ENCODE data around the gene KDSR.
"Not testable (repeated sequence)": the region's sequence is repeated elsewhere in the genome, so short reads cannot be mapped to it uniquely, and the experiment has no call there.

The KDSR gene

DNA sequence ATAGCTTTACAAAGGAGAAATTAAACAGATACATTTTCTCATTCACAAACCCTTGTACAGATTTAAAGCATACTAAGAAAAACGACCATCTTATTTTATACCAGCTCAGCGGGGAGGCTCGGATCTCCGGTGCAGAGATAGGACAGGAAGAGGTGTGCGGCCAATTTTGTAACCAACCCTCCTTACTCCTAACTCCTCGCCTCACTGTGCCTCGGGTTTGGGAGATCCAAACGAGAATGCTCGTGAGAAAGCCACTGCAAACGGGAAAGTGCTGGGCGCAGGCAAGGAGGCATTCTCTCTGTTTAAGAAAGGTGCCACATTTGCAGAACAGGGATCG lies 1.2 kb downstream of the KDSR start:
- DNase-seq, result peak in 4 of 14 donors; percentile 34 to 46 (median 41)

DNA sequence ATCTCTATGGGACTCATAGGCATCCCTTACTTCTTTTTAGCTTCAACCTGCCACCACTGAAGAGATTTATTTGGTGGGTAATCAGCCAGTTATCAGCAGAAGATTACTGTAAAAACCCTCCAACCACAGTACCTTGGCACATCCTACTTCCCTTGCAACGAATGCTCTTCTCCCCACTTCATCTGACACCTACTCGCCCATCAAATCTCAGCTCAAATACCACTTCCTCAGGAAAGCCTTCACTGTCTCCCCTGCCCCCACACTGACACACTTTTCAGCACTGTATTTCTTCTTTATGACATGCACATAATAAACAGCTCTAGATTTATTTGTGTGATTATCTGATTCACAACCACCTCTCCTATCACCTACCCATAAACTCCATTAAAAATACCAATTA lies 3.1 kb downstream of the KDSR start:
- no peak for DNase-seq

- not testable (repeated sequence) for DNase-seq
Observed at GRCh38 chr18:63363420-63363819, 3.6 kb downstream of the KDSR start.

- no peak for DNase-seq
Observed at GRCh38 chr18:63356272-63356896, 10.6 kb downstream of the KDSR start.

DNA sequence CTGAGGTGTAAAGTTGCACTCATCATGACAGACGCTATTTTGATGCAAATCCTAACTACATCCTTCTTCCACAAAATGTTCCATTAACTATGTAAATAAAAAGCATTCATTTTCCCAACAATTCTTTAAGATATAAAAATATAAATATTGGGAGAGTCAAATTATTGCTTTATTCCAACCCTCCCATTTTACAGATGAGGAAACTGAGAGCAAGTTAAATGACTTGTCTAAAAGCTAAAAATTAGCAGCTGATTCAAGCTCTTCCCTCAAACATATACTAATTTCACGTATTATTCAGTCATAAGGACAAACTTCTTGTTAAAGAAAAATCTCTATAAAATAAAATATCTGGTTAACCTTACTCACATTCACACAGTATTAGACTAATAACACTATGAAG lies 16.8 kb downstream of the KDSR start:
- no peak for DNase-seq

- DNase-seq, result no peak
Observed at GRCh38 chr18:63348508-63349136, 18.4 kb downstream of the KDSR start.

- no peak for DNase-seq
Observed at GRCh38 chr18:63346480-63347183, 20.4 kb downstream of the KDSR start.

GRCh38 chr18:63346031-63346430 lies 21.0 kb downstream of the KDSR start:
- DNase-seq, result peak in 1 of 14 donors; percentile 8

DNA sequence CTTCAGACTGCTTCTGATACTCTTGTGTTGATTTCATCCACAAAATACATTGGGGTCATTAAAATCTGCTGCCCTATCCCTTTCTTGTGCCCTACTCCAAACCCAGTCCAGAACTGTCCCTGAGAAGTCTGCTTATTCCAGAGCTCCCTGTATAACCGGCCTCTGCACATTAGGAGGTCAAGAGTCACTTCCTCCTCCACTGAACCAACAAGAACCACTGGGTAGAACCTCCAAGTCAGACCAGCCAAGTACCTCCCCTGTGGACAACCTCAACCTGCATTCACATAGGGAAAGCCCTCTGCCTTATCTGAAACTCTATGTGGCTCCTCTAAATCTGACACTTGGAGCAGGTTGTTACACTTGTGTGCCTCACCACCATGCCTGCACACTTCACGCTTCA lies 22.1 kb downstream of the KDSR start:
- no peak for DNase-seq

DNA sequence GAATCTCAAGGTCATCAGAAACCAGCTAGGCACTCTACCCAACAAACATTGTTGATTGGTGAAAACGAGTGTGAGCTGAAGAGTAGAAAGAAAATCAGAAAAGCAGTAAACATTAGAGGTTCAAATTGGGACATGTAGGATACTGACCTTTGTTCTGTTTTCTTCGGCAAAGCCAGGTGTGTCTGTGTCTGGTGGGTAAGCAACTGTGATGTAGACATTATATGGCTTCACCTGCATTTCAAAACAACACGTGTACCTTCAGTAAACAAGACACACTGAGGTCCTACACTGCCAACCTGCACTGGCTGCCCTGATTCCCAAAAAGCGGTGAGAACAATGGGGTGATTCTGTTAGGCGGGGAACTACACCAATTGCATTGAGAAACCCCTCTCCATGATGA lies 22.7 kb downstream of the KDSR start:
- DNase-seq, result no peak

GRCh38 chr18:63342206-63342605 lies 24.8 kb downstream of the KDSR start:
- no peak for DNase-seq

GRCh38 chr18:63339920-63340484 lies 27.0 kb downstream of the KDSR start:
- DNase-seq, result peak in 1 of 14 donors; percentile 4

DNA sequence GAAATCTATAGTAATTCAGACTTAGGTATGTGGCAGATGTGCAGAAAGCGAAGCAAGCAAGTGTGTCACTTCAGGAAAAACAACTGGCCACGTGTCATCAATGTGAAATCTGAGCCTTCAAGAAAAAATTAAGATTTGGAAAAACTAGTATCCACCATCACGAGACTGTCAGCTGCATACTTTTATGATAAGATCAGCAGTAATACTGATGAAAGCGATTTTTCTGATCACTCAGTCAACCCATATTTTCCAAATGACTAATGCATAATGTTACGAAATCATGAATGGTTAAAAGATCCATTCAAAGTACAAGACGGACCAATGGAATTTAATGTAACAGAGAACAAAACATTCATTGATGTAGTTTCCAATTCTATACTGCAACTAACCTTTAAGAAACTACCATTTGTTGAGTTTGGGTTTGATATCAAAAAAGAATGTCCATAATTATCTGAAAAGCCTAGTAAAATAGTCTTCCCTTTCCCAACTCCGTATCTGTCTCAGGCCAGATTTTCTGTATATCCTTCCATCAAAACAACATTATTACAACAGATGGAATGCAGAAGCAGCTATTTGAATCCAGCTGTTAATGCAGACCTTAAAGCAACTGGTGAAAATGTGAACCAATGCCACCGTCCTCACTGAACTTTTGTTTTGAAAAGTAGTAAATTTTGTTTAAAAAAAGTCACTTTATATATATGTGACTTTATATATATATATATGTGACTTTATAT lies 30.5 kb downstream of the KDSR start:
- DNase-seq, result no peak

- DNase-seq, result no peak
Observed at GRCh38 chr18:63331105-63331504, 35.9 kb downstream of the KDSR start.

GRCh38 chr18:63329431-63330145 lies 37.4 kb downstream of the KDSR start:
- no peak for DNase-seq

DNA sequence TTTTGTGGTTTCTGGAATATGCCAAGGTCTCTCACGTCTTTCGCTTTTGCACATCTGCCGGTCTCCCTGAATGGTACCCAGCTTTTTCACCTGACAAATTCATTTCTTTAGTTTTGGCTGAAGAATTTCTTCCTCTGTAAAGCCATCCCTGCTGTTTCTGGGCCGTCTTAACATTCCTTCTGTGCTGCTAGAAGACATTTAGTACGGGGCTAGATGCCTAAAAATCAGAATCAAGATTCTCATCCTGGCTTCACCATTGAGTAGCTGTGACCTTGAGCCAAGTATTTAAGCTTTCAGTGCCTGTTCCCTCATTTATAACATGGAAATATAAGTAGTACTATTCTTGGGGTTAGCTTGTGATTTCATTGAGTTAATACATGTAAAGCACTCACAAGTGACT lies 41.0 kb downstream of the KDSR start:
- no peak for DNase-seq

DNA sequence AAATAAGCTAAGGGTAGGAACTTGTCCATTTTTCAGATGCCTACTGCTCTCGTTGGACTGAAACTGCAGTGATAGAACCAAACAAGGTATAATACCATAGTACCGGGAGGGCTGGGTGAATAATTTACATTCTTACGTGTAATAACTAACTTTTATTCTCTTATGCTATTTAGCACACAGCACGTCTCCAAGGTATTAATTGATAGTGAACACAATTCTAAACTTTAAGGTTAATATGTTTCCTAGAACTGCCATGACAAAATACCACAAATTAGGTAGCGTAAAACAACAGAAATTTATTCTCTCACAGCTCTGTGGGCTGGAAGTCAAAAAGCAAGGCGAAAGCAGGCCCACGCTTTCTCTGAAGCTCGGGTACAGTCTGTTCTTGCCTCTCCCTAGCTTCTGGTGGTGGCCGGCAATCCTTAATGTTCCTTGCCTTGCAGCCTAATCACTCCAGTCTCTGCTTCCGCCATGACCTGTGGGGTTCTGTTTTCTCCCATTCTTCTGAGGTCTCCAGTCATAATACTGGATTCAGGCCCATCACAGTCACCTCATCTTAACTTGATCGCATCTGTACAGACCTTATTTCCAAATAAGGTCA lies 41.8 kb downstream of the KDSR start:
- no peak for DNase-seq

GRCh38 chr18:63322908-63323634 lies 43.9 kb downstream of the KDSR start:
- DNase-seq, result peak in 11 of 14 donors; percentile 22 to 79 (median 48)

- DNase-seq, result no peak
Observed at GRCh38 chr18:63322206-63322605, 44.8 kb downstream of the KDSR start.

DNA sequence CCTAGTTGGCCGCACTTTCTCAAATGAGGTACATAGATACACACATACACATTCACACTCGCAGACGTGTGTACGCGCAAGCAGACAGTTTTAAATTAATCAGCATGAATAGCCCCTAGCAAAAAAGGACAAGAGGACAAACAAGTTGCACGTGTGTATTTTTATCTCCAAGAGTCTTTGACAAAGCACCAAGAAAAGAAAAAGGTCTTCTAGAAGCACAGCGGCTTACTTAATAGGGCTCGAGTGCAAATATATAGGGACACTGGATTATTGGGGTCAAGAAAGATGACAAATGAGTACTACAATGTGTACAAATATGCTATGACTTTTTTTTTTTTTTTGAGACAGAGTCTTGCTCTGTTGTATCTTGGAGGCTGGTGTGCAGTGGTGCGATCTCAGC lies 45.7 kb downstream of the KDSR start:
- DNase-seq, result no peak

DNA sequence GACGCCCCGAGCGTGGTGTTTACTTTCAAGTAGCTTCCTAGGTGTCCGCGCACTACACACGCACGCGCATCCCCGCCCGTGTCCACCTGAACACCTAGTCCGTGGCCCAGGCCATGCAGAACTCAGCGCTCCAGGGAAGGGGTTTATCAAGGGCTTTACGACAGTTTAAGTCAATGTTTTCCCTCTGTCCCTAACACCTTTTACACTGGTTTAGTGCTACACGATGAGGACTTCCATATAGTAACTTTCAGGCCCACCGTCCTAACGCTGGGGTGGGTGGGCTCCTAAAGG lies 46.1 kb downstream of the KDSR start:
- peak in 1 of 14 donors; percentile 45 for DNase-seq

Data from C1 segment of cervical spinal cord (tissue), 14 donors.